Measurements from ENCODE around the gene ZNF790. TPM values are rescaled to one million over a fixed set of nuclear protein-coding genes. Genes with fewer than 3 reads are reported as not detected.

Gene ZNF790
- total and polyA plus RNA-seq, 2 experiments from 2014 or later = 4.1 to 6.1 TPM

DNA sequence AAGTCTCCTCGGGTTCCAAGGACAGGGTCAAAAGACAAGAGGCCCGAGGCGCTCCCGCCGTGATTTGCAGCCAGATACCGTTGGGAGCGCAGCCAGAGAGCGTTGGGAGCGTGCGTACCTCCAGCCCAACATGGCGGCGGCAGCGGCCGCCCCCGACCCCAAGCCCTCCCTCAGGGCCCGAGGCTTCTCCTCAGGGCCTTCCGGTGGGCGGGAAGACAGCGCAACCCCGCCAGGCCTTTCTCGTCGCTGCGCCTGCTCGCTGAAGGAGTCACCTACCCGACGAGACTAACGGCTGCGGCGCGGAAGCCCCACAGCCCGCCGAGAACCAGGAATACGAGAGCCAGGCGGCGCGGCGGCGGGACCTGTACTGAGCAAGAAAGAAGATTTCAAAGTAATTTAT lies 62.4 kb downstream of the ZNF790 start:
- in situ Hi-C loops (cut with MboI) = no loop called here
- no peaks in the 10 kb centered on the region for H3K9me3 ChIP-seq (ENCODE audit: low read depth)
- H2AFZ ChIP-seq = peak overlapping the region; percentile 14; the same call in 1 of the 2 replicates
- H3F3A ChIP-seq (ENCODE audit: insufficient read depth) = peaks cover 16% of the 10 kb centered on the region; the same call in 1 of the 2 replicates
- H3K4me2 ChIP-seq (ENCODE audit: unreplicated experiment) = no peak overlapping the region
- no peaks in the 10 kb centered on the region for H3K9me2 ChIP-seq (ENCODE audit: insufficient read depth)
- H4K20me1 ChIP-seq (ENCODE audit: insufficient read depth) = no peaks in the 10 kb centered on the region
- 0 out of 2 replicates have a peak, but pooled peaks cover 3% of the 10 kb centered on the region for H3K79me2 ChIP-seq (ENCODE audit: insufficient read depth)
- no peaks in the 10 kb centered on the region for H3K4me1 ChIP-seq (ENCODE audit: insufficient read depth)
- no peak overlapping the region for H3K9ac ChIP-seq
- DNase-seq = no peak
- 34 to 36% methylated on average over 26 to 32 of the region's 38 CpGs for WGBS, 2 experiments (ENCODE audit: low coverage in 1 of 2, low lambda C conversion rate in 2 of 2, missing lambda C conversion rate in 2 of 2)
- TF ChIP-seq EZH2phosphoT487 (IDR thresholded peaks at IDR 0.05; ENCODE audit: insufficient read depth, low read depth) (no peak), EZH2 (IDR thresholded peaks at IDR 0.05; ENCODE audit: insufficient read depth, poor library complexity, severe bottlenecking) (no peak)
- H3K27me3 ChIP-seq (replicated peaks; ENCODE audit: insufficient read depth) = no peaks in the 10 kb centered on the region
- no peak overlapping the region for H3K4me3 ChIP-seq
- H3K36me3 ChIP-seq (ENCODE audit: low read depth) = no peaks in the 10 kb centered on the region
- no peak overlapping the region for H3K27ac ChIP-seq

DNA sequence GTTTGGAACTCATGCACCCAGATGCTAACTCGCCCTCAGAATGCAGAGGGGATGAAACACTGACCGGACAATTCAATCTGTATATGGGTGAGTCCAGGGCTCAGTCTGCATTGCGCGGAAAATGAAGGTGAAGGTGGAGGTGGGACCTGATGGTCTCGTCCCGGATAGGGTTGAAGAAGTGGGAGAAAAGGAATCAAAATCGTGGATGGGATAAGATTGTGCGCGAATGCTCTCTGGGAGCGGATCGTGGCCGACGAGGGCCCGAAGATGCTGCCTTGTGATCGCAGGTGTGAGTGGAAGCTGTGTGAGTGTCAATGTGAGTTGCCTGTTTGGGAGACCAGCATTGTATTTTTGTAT lies 65.0 kb downstream of the ZNF790 start:
- H3K9me2 ChIP-seq (ENCODE audit: insufficient read depth) = no peaks in the 10 kb centered on the region
- 9 to 14% methylated on average over 14 to 15 of the region's 15 CpGs for WGBS, 2 experiments (ENCODE audit: low coverage in 1 of 2, low lambda C conversion rate in 2 of 2, missing lambda C conversion rate in 2 of 2)
- no peaks in the 10 kb centered on the region for H3K4me1 ChIP-seq (ENCODE audit: insufficient read depth)
- no peak for DNase-seq
- peak overlapping the region; percentile 86 for H3K9ac ChIP-seq
- peak overlapping the region; percentile 100 for H3K4me3 ChIP-seq
- H2AFZ ChIP-seq = peak overlapping the region; percentile 98
- peaks cover 27% of the 10 kb centered on the region for H3K79me2 ChIP-seq (ENCODE audit: insufficient read depth)
- in situ Hi-C loops (cut with MboI) = no loop called here
- no peak for TF ChIP-seq EZH2phosphoT487 (IDR thresholded peaks at IDR 0.05; ENCODE audit: insufficient read depth, low read depth)
- no peak for TF ChIP-seq EZH2 (IDR thresholded peaks at IDR 0.05; ENCODE audit: insufficient read depth, poor library complexity, severe bottlenecking)
- no peaks in the 10 kb centered on the region for H3K9me3 ChIP-seq (ENCODE audit: low read depth)
- no peaks in the 10 kb centered on the region for H4K20me1 ChIP-seq (ENCODE audit: insufficient read depth)
- H3K36me3 ChIP-seq (ENCODE audit: low read depth) = no peaks in the 10 kb centered on the region
- H3F3A ChIP-seq (ENCODE audit: insufficient read depth) = peaks cover 16% of the 10 kb centered on the region; the same call in 1 of the 2 replicates
- H3K27me3 ChIP-seq (replicated peaks; ENCODE audit: insufficient read depth) = no peaks in the 10 kb centered on the region
- H3K27ac ChIP-seq = no peak overlapping the region
- peak overlapping the region; percentile 94 for H3K4me2 ChIP-seq (ENCODE audit: unreplicated experiment)

DNA sequence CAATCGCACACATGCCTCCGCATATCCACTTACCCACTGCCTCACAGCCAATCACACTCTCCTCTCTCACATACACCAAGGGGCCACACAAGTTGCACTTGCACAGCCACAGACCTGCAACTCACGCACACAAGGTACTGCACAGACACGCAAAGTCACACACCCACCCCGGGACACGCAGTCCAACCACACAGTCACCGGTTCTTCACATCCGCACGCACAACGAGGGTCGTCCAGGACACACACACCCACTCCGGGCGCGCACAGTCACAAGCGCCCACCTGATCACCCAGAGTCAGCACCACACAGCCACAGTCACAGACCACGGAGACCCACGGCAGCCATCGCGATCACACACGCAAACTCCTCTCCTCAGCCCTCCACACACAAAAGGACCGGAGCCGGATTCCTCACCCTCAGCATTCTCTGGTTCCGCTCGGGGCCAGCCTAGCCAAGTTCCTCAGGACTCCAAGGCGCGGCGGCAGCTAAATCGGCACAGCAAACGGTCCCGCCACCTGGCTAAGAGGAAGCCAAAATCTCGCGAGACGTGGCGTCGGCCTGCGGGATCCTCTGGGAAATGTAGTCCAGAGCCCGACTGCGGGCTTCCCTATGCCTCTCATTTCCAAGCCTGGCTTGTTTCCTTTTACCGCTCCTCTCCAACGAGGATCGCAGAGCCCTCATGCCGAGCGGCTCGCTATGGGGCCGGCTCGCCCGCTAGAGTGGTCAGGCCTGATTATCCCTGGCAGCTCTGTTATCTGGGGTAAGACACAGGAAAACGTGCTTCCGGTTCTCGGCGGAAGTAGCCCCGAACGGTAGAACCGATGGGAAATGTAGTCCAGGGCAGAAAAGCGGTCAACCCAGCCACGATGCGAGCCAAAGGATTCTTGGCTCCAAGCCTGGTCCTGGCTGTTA lies 65.6 kb downstream of the ZNF790 start, which contains the start of gene ZNF850:
TSS of gene ZNF850 (minus strand) at position 497 of the 912 bp plus-strand sequence. CDS start 10,201 bp downstream, outside the sequence.
- Histone ChIP-seq H3K9me3 (ENCODE audit: low read depth) (no peaks in the 10 kb centered on the region), H3K4me1 (ENCODE audit: insufficient read depth) (no peaks in the 10 kb centered on the region), H3K9me2 (ENCODE audit: insufficient read depth) (no peaks in the 10 kb centered on the region), H3K4me2 (ENCODE audit: unreplicated experiment) (peak within 1 kb of the TSS; percentile 94), H3F3A (ENCODE audit: insufficient read depth) (peaks cover 16% of the 10 kb centered on the region; the same call in 1 of the 2 replicates), H2AFZ (peak within 1 kb of the TSS; percentile 98), H3K36me3 (ENCODE audit: low read depth) (no peaks in the 10 kb centered on the region), H3K4me3 (peak within 1 kb of the TSS; percentile 100), H3K27ac (peak within 1 kb of the TSS; percentile 72), H3K27me3 (replicated peaks; ENCODE audit: insufficient read depth) (no peaks in the 10 kb centered on the region), H4K20me1 (ENCODE audit: insufficient read depth) (no peaks in the 10 kb centered on the region), H3K79me2 (ENCODE audit: insufficient read depth) (peaks cover 34% of the 10 kb centered on the region), H3K9ac (peak within 1 kb of the TSS; percentile 86)
- in situ Hi-C loops (cut with MboI) = no loop called here
- no peak for TF ChIP-seq EZH2 (IDR thresholded peaks at IDR 0.05; ENCODE audit: insufficient read depth, poor library complexity, severe bottlenecking)
- no peak for TF ChIP-seq EZH2phosphoT487 (IDR thresholded peaks at IDR 0.05; ENCODE audit: insufficient read depth, low read depth)
- WGBS, 2 experiments (ENCODE audit: low coverage in 1 of 2, low lambda C conversion rate in 2 of 2, missing lambda C conversion rate in 2 of 2) = 1 to 2% methylated on average over 57 of the region's 57 CpGs
- peak; percentile 98 for DNase-seq

DNA sequence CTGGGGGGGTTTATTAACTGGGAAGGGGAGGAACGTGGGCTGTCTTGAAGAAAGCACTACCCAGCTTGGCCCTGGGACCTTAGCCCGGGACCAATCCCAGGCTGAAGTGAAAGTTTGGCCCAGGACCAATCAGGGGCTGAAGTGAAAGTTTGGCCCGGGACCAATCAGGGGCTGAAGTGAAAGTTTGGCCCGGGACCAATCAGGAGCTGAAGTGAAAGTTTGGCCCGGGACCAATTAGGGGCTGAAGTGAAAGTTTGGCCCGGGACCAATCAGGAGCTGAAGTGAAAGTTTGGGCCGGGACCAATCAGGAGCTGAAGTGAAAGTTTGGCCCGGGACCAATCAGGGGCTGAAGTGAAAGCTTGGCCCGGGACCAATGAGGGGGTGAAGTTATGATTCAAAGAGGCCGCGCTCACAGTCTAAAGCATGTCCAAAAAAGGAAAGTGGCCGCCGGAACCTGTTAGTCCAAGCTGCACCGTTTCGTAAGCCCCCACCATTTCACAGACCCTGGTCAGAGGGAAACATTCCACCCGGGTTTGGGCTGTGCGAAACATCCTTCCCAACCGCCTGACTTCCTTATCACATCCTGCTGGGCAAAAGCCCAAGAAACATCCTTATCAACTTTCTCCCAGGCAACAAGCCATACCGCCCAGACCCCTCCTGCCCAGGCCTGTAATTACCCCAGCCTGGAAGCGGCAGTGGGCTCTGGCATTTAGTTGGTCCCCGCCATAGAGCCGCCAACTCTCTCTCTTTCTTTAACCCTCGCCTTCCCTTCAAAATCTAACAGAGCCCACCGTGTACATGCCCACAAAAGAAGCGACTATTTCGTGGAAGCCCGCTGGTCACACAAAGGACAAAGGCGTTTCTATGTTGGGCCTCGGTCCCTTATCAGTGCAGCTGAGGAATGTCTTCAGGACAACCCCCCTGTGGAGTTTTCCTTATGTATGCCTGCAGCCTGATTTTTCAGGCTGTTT lies 66.6 kb downstream of the ZNF790 start:
- H3K9ac ChIP-seq = peak overlapping the region; percentile 86
- peak overlapping the region; percentile 94 for H3K4me2 ChIP-seq (ENCODE audit: unreplicated experiment)
- peak; percentile 92 for DNase-seq
- H3K4me1 ChIP-seq (ENCODE audit: insufficient read depth) = no peaks in the 10 kb centered on the region
- H3K27me3 ChIP-seq (replicated peaks; ENCODE audit: insufficient read depth) = no peaks in the 10 kb centered on the region
- in situ Hi-C loops (cut with MboI) = no loop called here
- peak overlapping the region; percentile 98 for H2AFZ ChIP-seq
- H3K27ac ChIP-seq = peak overlapping the region; percentile 72
- peak overlapping the region; percentile 100 for H3K4me3 ChIP-seq
- H3F3A ChIP-seq (ENCODE audit: insufficient read depth) = peaks cover 16% of the 10 kb centered on the region; the same call in 1 of the 2 replicates
- H3K36me3 ChIP-seq (ENCODE audit: low read depth) = no peaks in the 10 kb centered on the region; the same call in 1 of the 2 replicates
- 3 to 4% methylated on average over 27 to 29 of the region's 29 CpGs for WGBS, 2 experiments (ENCODE audit: low coverage in 1 of 2, low lambda C conversion rate in 2 of 2, missing lambda C conversion rate in 2 of 2)
- H3K9me2 ChIP-seq (ENCODE audit: insufficient read depth) = no peaks in the 10 kb centered on the region
- peaks cover 39% of the 10 kb centered on the region for H3K79me2 ChIP-seq (ENCODE audit: insufficient read depth)
- no peaks in the 10 kb centered on the region for H4K20me1 ChIP-seq (ENCODE audit: insufficient read depth)
- no peaks in the 10 kb centered on the region for H3K9me3 ChIP-seq (ENCODE audit: low read depth)
- TF ChIP-seq EZH2phosphoT487 (IDR thresholded peaks at IDR 0.05; ENCODE audit: insufficient read depth, low read depth) (peak; percentile 51; the same call in 1 of the 2 replicates), EZH2 (IDR thresholded peaks at IDR 0.05; ENCODE audit: insufficient read depth, poor library complexity, severe bottlenecking) (no peak)

Small RNA genes within 50 kb of the gene (small RNA-seq; reads per million reads assigned to genes)
- gene RF00019 (ENCODE audit: low read depth, low replicate concordance) = not detected

Other genes with a start within 250 kb of the ZNF790 start
- gene ZNF382, start 233.1 kb downstream of the ZNF790 start, total RNA-seq (2014; rRNA removed; shearing (Covaris generic)) = 7.1 and 11.1 TPM in 2 replicates
- gene ZNF382, start 233.1 kb downstream of the ZNF790 start, polyA plus RNA-seq (2016; fragmentation: Nextera tagmentation; extraction: Ambion mirVana) = 4.8 and 5.3 TPM in 2 replicates
- gene ZNF461, start 171.6 kb downstream of the ZNF790 start, total RNA-seq (2014; rRNA removed; shearing (Covaris generic)) = 5.6 and 19.9 TPM in 2 replicates
- gene ZNF461, start 171.6 kb downstream of the ZNF790 start, polyA plus RNA-seq (2016; fragmentation: Nextera tagmentation; extraction: Ambion mirVana) = 4.5 and 4.7 TPM in 2 replicates
- gene ZNF567, start 150.8 kb downstream of the ZNF790 start, total RNA-seq (2014; rRNA removed; shearing (Covaris generic)) = 3.2 and 5.7 TPM in 2 replicates
- 5.2 and 6.1 TPM in 2 replicates for gene ZNF567, start 150.8 kb downstream of the ZNF790 start, polyA plus RNA-seq (2016; fragmentation: Nextera tagmentation; extraction: Ambion mirVana)
- 1.2 and 1.5 TPM in 2 replicates for gene ZNF850, start 65.6 kb downstream of the ZNF790 start, total RNA-seq (2014; rRNA removed; shearing (Covaris generic))
- 0.29 and 0.75 TPM in 2 replicates for gene ZNF850, start 65.6 kb downstream of the ZNF790 start, polyA plus RNA-seq (2016; fragmentation: Nextera tagmentation; extraction: Ambion mirVana)
- 1.7 and 5.7 TPM in 2 replicates for gene ZNF345, start 12.5 kb upstream of the ZNF790 start, total RNA-seq (2014; rRNA removed; shearing (Covaris generic))
- 3.2 and 4.6 TPM in 2 replicates for gene ZNF345, start 12.5 kb upstream of the ZNF790 start, polyA plus RNA-seq (2016; fragmentation: Nextera tagmentation; extraction: Ambion mirVana)
- 2.3 and 4.2 TPM in 2 replicates for gene ZNF829, start 77.9 kb upstream of the ZNF790 start, total RNA-seq (2014; rRNA removed; shearing (Covaris generic))
- 2.2 and 2.4 TPM in 2 replicates for gene ZNF829, start 77.9 kb upstream of the ZNF790 start, polyA plus RNA-seq (2016; fragmentation: Nextera tagmentation; extraction: Ambion mirVana)
- gene ZNF568, start 77.9 kb upstream of the ZNF790 start, total RNA-seq (2014; rRNA removed; shearing (Covaris generic)) = 13.9 and 20.5 TPM in 2 replicates
- 10.6 and 11.6 TPM in 2 replicates for gene ZNF568, start 77.9 kb upstream of the ZNF790 start, polyA plus RNA-seq (2016; fragmentation: Nextera tagmentation; extraction: Ambion mirVana)
- 5.1 and 10.4 TPM in 2 replicates for gene ZNF420, start 240.0 kb upstream of the ZNF790 start, total RNA-seq (2014; rRNA removed; shearing (Covaris generic))
- 5.9 and 7.1 TPM in 2 replicates for gene ZNF420, start 240.0 kb upstream of the ZNF790 start, polyA plus RNA-seq (2016; fragmentation: Nextera tagmentation; extraction: Ambion mirVana)

Data from GM23248 (cell line).